22Rv1 (cell line): ENCODE results near the gene PGM1.

Source experiments
- H3K27ac ChIP-seq: fragments of 450-650 bp; 2 replicates; pipeline ENCODE4 v1.5.1; 2017
- CTCF ChIP-seq: fragments of 450-650 bp; IDR thresholded peaks from 2 replicates; pipeline ENCODE4 v1.5.1; 2017; ENCODE audit warnings: mild to moderate bottlenecking
- ZFX ChIP-seq: fragments of 450-650 bp; IDR thresholded peaks from 2 replicates; pipeline ENCODE4 v1.6.1; 2017; ENCODE audit warnings: antibody characterized with exemption, borderline replicate concordance

Gene PGM1

GRCh38 chr1:63592536-63593302 is 492 bp upstream of the PGM1 start:
- peak overlapping the region; percentile 73 for H3K27ac ChIP-seq
- TF ChIP-seq ZFX (no peak), CTCF (no peak)

- peak overlapping the region; percentile 73 for H3K27ac ChIP-seq
- TF ChIP-seq ZFX (no peak), CTCF (no peak)
Observed at GRCh38 chr1:63593886-63594605, 835 bp downstream of the PGM1 start.

- no peak overlapping the region for H3K27ac ChIP-seq
- TF ChIP-seq ZFX (no peak), CTCF (no peak)
Observed at GRCh38 chr1:63595435-63595834, 2.2 kb downstream of the PGM1 start.

GRCh38 chr1:63599799-63600198 is 6.6 kb downstream of the PGM1 start:
- TF ChIP-seq CTCF, result no peak
- TF ChIP-seq ZFX, result no peak
- no peak overlapping the region for H3K27ac ChIP-seq

- TF ChIP-seq CTCF (no peak), ZFX (no peak)
- H3K27ac ChIP-seq, result no peak overlapping the region
Observed at GRCh38 chr1:63600248-63600647, 7.0 kb downstream of the PGM1 start.

- no peak overlapping the region for H3K27ac ChIP-seq
- TF ChIP-seq CTCF (no peak), ZFX (no peak)
Observed at GRCh38 chr1:63601061-63601460, 7.8 kb downstream of the PGM1 start.

GRCh38 chr1:63601463-63601862 is 8.3 kb downstream of the PGM1 start:
- no peak overlapping the region for H3K27ac ChIP-seq
- TF ChIP-seq ZFX, result no peak
- no peak for TF ChIP-seq CTCF
